Measurements from ENCODE around the gene VEZT.
"Not testable (repeated sequence)": the region's sequence is repeated elsewhere in the genome, so short reads cannot be mapped to it uniquely, and the experiment has no call there.

Gene VEZT, protein sequence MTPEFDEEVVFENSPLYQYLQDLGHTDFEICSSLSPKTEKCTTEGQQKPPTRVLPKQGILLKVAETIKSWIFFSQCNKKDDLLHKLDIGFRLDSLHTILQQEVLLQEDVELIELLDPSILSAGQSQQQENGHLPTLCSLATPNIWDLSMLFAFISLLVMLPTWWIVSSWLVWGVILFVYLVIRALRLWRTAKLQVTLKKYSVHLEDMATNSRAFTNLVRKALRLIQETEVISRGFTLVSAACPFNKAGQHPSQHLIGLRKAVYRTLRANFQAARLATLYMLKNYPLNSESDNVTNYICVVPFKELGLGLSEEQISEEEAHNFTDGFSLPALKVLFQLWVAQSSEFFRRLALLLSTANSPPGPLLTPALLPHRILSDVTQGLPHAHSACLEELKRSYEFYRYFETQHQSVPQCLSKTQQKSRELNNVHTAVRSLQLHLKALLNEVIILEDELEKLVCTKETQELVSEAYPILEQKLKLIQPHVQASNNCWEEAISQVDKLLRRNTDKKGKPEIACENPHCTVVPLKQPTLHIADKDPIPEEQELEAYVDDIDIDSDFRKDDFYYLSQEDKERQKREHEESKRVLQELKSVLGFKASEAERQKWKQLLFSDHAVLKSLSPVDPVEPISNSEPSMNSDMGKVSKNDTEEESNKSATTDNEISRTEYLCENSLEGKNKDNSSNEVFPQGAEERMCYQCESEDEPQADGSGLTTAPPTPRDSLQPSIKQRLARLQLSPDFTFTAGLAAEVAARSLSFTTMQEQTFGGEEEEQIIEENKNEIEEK

GRCh38 chr12:95217377-95218149 lies at the start of gene VEZT, which contains the start of gene FGD6:
Gene VEZT, plus strand, starts transcription at chr12:95217807. Its CDS starts 44 bp downstream, at chr12:95217851.
Gene FGD6, minus strand, starts transcription at chr12:95217467. Its CDS starts 227 bp downstream, at chr12:95217240.
- peak; percentile 97 for DNase-seq (ENCODE audit: low spot score)

GRCh38 chr12:95168746-95169145 lies 48.9 kb upstream of the VEZT start:
- no peak for DNase-seq (ENCODE audit: low spot score)

DNA sequence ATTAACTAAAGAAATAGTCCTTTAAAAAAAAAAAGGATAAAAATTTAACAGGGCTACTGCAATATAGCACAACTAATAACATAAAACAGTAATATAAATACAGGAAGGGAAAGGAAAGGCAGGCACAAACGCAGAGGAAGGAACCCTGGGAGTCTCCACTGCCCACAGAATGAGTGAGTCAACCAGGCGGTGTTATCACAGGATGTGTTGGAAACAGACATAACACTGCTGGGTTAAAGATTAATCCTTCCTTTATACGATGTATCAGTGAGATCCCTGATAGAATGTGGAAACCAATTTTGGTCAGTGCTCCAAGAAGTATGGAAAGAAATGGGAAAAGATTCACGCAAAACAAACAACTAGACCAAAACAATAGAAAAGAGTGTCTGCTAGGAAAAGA lies 48.2 kb upstream of the VEZT start:
- no peak for DNase-seq (ENCODE audit: low spot score)

DNA sequence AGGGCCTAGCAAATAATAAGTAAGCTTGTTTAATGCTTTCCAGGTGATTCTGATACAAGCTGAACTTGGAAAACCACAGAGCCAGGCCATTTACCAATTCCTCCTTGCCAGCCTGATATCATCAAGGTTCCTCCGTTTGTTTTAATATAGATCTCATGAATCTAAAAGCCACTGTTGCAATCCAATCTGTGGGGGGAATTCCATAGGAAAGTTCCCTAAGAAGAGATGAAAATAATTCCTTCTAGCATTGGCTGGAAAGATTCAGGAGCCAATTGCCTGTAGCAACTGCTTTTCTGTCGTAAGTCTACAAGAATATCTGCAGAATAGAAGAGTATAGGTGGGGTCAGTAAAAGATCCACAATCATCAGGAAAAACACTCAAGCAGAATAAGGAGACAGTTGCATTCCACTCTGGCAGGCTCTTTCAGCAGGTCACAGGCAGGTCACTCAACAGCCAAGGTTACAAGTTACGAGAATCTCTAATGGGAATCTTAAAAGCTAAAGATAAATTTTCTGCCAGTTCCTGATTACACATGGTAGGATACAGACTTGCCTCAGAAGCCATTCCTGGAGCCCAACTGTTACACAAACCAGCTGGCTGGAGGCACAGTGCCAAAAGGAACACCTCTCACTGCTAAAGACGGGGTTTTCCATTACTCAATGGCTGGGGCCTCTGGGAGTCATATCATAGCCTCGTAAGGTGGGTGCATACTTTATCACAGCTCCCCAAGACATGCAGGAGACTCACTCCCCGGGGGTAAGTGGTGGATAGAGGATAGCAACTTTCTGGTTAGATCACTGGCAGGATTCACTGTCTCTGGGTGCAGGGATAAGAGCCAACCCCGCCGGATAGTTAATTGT lies 44.0 kb upstream of the VEZT start:
- peak; percentile 65 for DNase-seq (ENCODE audit: low spot score)

DNA sequence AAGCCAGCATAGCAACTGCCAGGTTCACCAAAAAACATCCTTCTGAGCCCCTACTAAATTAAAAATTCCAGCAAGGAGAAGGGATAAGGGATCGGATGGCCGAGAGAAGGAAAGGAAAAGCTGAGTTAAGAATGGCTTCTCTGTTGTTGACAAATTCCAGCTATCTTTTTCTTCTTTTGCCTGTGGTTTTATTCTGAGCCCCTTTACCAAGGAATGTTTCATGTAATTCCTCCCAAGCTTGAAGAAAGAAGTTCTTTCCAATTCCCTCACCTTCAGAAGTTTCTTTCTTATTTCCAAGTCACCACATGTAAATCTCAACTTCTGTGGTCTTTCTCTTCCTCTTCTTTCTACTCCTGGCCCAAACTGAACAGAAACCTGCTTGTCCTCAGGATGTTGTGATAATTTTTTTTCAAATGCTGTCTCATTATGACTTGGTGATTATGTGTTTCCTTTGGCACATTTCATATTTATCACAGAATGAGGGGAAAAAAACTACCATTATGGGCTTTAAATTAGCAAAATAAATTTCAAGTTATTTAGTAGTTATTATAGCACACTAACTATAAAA lies 40.3 kb upstream of the VEZT start:
- no peak for DNase-seq (ENCODE audit: low spot score)

DNA sequence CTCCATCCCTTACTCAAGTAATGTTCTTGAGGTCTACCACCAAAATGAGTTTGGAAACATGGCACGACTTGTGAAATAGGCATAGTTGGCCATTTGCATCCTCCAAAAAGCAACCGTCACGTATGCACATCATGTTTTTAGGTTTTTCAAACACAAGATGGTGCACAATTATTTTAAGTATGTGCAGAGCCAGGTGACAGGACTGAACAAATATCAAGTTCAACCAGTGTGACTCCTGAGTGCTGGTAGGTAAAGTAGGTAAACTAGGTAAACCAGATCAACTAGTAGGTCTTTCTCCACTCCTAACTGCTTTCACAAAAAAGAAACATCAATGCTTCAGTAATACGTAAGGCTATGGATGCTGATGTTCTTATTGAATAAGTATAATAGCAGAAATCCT lies 39.5 kb upstream of the VEZT start:
- DNase-seq (ENCODE audit: low spot score) = no peak

DNA sequence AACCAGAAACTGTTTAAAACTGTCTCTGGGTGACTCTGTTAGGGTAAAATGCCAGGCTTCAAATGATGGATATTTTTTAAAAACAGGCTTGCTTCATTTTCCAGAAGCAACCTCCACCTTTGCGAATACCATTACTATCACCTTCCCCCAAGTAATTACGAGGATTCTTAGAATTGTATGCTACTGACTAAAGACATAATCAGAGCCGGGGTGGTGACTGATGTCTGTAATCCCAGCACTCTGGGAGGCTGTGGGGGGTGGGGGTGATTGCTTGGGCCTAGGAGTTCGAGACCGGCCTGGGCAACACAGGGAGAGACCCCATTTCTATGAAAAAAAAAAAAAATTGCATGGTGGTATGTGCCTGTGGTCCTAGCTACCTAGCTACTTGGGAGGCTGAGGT lies 38.6 kb upstream of the VEZT start:
- DNase-seq (ENCODE audit: low spot score) = no peak

DNA sequence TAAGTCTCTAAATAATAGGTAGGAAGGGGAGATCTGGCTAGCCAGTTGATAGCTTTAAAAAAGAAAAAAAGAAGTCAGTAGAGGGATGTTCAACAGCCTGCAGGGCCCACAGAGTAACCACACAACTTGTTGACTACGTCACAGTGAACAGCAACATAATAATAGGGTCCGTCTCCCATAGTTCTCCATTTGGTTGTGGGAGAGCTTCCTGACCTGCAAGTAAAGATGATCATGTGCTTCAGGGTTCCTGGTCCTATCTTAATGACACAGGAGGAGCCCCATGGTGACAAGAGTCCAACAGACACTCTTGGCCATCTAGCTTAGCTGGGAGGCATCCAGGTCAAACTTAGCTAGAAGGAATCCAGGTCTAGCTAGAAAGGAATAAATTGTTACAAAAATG lies 36.5 kb upstream of the VEZT start:
- DNase-seq (ENCODE audit: low spot score) = no peak

DNA sequence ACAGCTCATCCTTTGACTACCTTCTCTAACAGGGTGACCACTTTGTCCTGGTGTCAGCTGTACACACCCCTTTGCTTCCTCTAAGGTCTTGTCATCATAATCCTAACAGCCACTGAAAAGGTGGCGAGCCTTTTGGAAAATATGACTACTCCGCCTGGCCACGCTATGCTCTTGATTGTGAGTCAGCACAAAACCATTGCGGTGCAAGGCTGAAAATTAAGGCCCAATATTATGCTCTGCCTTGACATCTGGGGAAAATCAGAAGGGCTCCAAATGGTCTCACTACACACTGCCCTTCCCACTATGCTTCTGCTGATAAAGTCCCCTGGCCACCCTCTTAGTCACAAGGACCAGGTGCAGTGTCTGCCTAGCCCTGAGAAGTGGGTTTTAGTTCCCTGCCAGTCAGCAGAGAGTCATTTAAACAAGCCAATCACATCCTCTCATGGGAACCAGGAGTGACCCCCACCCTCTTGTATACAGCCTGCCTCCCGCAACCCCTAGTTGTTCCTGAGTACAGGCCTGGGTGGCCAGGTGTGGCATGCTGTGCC lies 34.7 kb upstream of the VEZT start:
- DNase-seq (ENCODE audit: low spot score) = no peak

- no peak for DNase-seq (ENCODE audit: low spot score)
Observed at GRCh38 chr12:95184121-95184520, 33.5 kb upstream of the VEZT start.

- DNase-seq (ENCODE audit: low spot score) = no peak
Observed at GRCh38 chr12:95185072-95185471, 32.5 kb upstream of the VEZT start.

GRCh38 chr12:95185854-95186253 lies 31.8 kb upstream of the VEZT start:
- no peak for DNase-seq (ENCODE audit: low spot score)

GRCh38 chr12:95187865-95188415 lies 29.7 kb upstream of the VEZT start:
- DNase-seq (ENCODE audit: low spot score) = no peak

- DNase-seq (ENCODE audit: low spot score) = no peak
Observed at GRCh38 chr12:95191060-95191696, 26.4 kb upstream of the VEZT start.

DNA sequence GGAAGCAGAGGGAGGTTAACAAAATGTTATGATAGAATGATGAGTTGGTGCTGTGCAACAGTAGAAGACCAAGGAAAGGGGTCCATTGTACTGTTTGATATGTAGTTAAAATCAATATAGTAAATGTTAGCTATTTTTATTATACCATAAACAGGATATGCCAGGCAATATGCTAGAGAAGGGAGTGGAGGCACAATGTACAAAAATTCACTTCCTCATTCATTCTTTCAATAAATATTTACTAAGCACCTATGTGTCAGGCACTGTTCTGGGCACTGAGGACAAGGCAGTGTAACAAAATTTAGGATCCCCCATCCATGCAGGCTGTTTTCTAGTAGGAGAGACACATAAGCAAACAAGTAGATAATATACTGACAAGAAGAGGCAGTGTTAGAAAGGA lies 25.3 kb upstream of the VEZT start:
- DNase-seq (ENCODE audit: low spot score) = no peak

- no peak for DNase-seq (ENCODE audit: low spot score)
Observed at GRCh38 chr12:95193139-95193538, 24.5 kb upstream of the VEZT start.

DNA sequence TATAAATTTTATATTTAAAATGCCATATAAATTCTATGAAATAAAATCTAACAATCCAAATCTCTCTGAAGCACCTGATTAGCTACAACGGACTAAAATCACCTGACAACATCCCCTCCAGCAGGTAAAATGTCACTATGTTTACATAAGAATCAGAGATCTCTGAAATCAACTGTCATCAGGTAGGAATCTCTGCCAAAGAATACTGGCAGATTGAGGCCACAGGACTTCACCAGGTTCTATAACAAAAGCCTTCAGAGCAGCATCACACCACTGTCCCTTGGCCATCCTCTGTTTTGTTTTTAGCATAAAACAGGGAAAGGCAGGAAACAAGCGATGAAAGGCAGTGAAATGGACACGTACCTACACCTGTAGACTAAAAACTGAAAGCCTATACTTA lies 22.5 kb upstream of the VEZT start:
- DNase-seq (ENCODE audit: low spot score) = no peak

DNA sequence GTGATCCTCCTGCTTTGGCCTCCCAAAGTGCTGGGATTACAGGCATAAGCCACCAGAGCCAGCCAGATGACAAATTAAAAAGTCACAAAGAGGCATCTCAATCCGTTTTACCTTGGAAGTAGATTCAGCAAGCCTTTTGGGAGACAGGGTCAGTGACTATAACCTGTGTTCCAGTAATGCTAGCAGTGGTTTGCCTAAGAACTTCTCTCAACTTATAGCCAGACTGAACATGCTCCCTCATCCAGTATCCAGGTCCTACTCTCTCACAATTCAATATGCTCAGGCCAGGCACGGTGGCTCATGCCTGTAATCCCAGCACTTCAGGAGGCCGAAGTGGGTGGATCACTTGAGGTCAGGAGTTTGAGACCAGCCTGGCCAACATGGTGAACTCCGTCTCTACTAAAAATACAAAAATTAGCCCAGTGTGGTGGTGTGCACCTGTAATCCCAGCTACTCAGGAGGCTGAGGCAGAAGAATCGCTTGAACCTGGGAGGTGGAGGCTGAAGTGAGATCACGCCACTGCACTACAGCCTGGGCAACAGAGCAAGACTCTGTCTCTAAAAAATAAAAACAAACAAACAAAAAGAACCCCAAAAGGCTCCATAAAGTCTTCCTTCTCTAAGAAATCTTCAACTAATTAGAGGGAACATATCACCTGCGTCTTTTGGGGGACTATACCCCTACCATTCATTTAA lies 20.6 kb upstream of the VEZT start:
- not testable (repeated sequence) for DNase-seq (ENCODE audit: low spot score)

GRCh38 chr12:95197636-95198035 lies 20.0 kb upstream of the VEZT start:
- no peak for DNase-seq (ENCODE audit: low spot score)

Measured in left forelimb (tissue), 1 donor.